ENCODE data around the gene SCN1A. TPM values are rescaled to one million over a fixed set of nuclear protein-coding genes. Genes with fewer than 3 reads are reported as not detected.

SCN1A gene
- total RNA-seq, 1 donor from 2014 or later, result 8.6 TPM

- Mint-ChIP-seq H3K4me3 (no peak overlapping the region), H3K27ac (ENCODE audit: unreplicated experiment) (no peak overlapping the region)
- TF ChIP-seq, protein P1, sequence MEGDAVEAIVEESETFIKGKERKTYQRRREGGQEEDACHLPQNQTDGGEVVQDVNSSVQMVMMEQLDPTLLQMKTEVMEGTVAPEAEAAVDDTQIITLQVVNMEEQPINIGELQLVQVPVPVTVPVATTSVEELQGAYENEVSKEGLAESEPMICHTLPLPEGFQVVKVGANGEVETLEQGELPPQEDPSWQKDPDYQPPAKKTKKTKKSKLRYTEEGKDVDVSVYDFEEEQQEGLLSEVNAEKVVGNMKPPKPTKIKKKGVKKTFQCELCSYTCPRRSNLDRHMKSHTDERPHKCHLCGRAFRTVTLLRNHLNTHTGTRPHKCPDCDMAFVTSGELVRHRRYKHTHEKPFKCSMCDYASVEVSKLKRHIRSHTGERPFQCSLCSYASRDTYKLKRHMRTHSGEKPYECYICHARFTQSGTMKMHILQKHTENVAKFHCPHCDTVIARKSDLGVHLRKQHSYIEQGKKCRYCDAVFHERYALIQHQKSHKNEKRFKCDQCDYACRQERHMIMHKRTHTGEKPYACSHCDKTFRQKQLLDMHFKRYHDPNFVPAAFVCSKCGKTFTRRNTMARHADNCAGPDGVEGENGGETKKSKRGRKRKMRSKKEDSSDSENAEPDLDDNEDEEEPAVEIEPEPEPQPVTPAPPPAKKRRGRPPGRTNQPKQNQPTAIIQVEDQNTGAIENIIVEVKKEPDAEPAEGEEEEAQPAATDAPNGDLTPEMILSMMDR (conservative IDR thresholded peaks at IDR 0.05), result no peak
These were observed 166.0 kb downstream of the SCN1A start for GRCh38 chr2:165961818-165962217.

DNA sequence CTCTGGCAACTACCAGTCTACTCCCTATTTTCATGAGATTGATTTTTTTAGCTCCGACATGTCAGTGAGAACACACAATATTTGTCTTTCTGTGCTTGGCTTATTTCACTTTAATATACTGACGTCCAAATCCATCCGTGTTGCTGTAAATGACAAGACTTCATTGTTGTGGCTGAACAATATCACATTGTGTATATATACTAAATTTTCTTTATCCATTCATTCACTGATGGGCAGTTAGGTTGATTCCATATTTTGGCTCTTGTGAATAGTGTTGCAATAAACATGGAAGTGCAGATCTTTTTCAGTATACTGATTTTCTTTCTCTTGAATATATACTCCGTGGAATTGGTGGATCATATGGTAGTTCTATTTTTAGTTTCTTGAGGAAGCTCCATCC is 168.4 kb downstream of the SCN1A start:
- no peak for DNase-seq (ENCODE audit: low read depth, low spot score)
- Mint-ChIP-seq H3K27ac (ENCODE audit: unreplicated experiment) (no peak overlapping the region), H3K27me3 (ENCODE audit: low read depth) (no peaks in the 10 kb centered on the region), H3K4me3 (no peak overlapping the region), H3K9me3 (no peaks in the 10 kb centered on the region), H3K36me3 (ENCODE audit: low read depth) (no peaks in the 10 kb centered on the region), H3K4me1 (peaks cover 7% of the 10 kb centered on the region)
- TF ChIP-seq, protein P1 (conservative IDR thresholded peaks at IDR 0.05), result no peak

More at GRCh38 chr2:165961818-165962217, 166.0 kb downstream of the SCN1A start:
- peaks cover 11% of the 10 kb centered on the region for H3K4me1 Mint-ChIP-seq
- H3K36me3 Mint-ChIP-seq (ENCODE audit: low read depth), result no peaks in the 10 kb centered on the region
- no peaks in the 10 kb centered on the region for H3K27me3 Mint-ChIP-seq (ENCODE audit: low read depth)
- no peaks in the 10 kb centered on the region for H3K9me3 Mint-ChIP-seq
- no peak for DNase-seq (ENCODE audit: low read depth, low spot score)

DNA sequence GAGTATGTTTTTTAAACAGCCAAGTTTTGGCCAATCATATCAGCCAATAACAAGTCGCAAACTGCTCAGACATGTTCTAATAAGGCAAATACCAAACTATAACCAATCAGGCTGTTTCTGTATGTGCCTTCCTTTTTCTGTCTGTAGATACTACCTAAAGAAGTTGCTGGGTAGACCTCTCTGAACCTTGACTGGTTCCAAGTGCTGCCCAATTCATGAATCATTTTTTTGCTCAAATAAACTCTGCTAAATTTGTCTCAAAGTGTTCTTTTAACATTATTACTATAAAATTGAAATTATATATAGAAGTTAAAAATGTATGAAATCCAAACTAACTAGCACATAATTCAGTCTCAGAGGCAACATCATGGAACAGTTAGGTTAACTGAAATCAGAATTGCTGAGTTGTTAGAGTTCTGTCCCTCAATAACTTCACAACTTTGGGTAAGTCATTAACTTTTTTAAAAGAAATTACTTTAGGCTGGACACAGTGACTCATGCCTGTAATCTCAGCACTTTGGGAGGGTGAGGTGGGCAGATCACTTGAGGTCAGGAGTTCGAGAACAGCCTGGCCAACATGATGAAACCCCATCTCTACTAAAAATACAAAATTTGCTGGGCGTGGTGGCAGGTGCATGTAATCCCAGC is 169.4 kb downstream of the SCN1A start:
- no peaks in the 10 kb centered on the region for H3K9me3 Mint-ChIP-seq
- peaks cover 4% of the 10 kb centered on the region for H3K4me1 Mint-ChIP-seq
- no peak for DNase-seq (ENCODE audit: low read depth, low spot score)
- no peak overlapping the region for H3K4me3 Mint-ChIP-seq
- no peaks in the 10 kb centered on the region for H3K27me3 Mint-ChIP-seq (ENCODE audit: low read depth)
- H3K27ac Mint-ChIP-seq (ENCODE audit: unreplicated experiment), result no peak overlapping the region
- TF ChIP-seq, protein P1 (conservative IDR thresholded peaks at IDR 0.05), result no peak
- no peaks in the 10 kb centered on the region for H3K36me3 Mint-ChIP-seq (ENCODE audit: low read depth)

GRCh38 chr2:165957030-165957675 is 170.7 kb downstream of the SCN1A start:
- peaks cover 4% of the 10 kb centered on the region for H3K4me1 Mint-ChIP-seq
- H3K4me3 Mint-ChIP-seq, result no peak overlapping the region
- H3K27me3 Mint-ChIP-seq (ENCODE audit: low read depth), result no peaks in the 10 kb centered on the region
- TF ChIP-seq, protein P1 (conservative IDR thresholded peaks at IDR 0.05), result no peak
- no peak overlapping the region for H3K27ac Mint-ChIP-seq (ENCODE audit: unreplicated experiment)
- H3K9me3 Mint-ChIP-seq, result no peaks in the 10 kb centered on the region
- no peaks in the 10 kb centered on the region for H3K36me3 Mint-ChIP-seq (ENCODE audit: low read depth)
- no peak for DNase-seq (ENCODE audit: low read depth, low spot score)

- TF ChIP-seq, protein P1 (conservative IDR thresholded peaks at IDR 0.05), result peak; percentile 93
- peak; percentile 94 for DNase-seq (ENCODE audit: low read depth, low spot score)
- Mint-ChIP-seq H3K27ac (ENCODE audit: unreplicated experiment) (no peak within 1 kb of the TSS), H3K36me3 (ENCODE audit: low read depth) (peaks cover 2% of the 10 kb centered on the region), H3K4me3 (peak within 1 kb of the TSS; percentile 76), H3K9me3 (no peaks in the 10 kb centered on the region), H3K4me1 (no peaks in the 10 kb centered on the region), H3K27me3 (ENCODE audit: low read depth) (no peaks in the 10 kb centered on the region)
These were observed 173.9 kb downstream of the SCN1A start, which contains the start of gene TTC21B for GRCh38 chr2:165953655-165954606. TTC21B (minus strand) TSS chr2:165953776; CDS start chr2:165953705, 71 bp downstream.
